ENCODE results near the gene GATD1.

- TF ChIP-seq EZH2 (IDR thresholded peaks at IDR 0.05; ENCODE audit: low read length, missing control alignments) = no peak
- TF ChIP-seq CTCF (conservative IDR thresholded peaks at IDR 0.05 in 1 of 2, IDR thresholded peaks at IDR 0.05 in 1 of 2; ENCODE audit: low read depth in 1 of 2, low read length in 2 of 2) = no peak
Measured at GRCh38 chr11:791658-792534, 14.6 kb upstream of the GATD1 start.
